ENCODE results near the gene CAMK2A. TPM values are rescaled to one million over a fixed set of nuclear protein-coding genes. Genes with fewer than 3 reads are reported as not detected.

Gene CAMK2A
- total RNA-seq, 1 experiment from 2014 or later, result 0.33 TPM

DNA sequence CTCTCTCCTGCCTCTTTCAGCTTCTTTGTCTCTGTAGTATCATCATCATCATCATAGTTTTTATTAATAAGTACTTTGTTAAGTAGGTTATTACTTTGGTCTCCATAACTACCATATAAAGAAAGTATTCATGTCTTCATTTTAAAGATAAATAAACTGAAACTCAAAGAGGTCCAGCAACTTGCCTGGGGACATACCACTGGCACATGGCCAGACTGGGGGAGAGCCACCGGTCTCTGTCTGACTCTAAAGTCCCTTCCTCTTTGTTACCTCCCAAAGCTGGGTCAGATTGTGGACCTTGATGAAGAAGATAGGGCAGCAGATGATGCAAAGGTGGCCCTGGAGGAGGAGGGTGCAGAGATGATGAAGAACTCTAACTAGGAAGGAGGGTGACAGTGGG is 114.5 kb downstream of the CAMK2A start:
- TF ChIP-seq, protein P1, sequence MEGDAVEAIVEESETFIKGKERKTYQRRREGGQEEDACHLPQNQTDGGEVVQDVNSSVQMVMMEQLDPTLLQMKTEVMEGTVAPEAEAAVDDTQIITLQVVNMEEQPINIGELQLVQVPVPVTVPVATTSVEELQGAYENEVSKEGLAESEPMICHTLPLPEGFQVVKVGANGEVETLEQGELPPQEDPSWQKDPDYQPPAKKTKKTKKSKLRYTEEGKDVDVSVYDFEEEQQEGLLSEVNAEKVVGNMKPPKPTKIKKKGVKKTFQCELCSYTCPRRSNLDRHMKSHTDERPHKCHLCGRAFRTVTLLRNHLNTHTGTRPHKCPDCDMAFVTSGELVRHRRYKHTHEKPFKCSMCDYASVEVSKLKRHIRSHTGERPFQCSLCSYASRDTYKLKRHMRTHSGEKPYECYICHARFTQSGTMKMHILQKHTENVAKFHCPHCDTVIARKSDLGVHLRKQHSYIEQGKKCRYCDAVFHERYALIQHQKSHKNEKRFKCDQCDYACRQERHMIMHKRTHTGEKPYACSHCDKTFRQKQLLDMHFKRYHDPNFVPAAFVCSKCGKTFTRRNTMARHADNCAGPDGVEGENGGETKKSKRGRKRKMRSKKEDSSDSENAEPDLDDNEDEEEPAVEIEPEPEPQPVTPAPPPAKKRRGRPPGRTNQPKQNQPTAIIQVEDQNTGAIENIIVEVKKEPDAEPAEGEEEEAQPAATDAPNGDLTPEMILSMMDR (conservative IDR thresholded peaks at IDR 0.05), result no peak
- Histone ChIP-seq H4K8ac (replicated peaks; ENCODE audit: insufficient read length, low read depth, low read length) (no peak overlapping the region), H4K5ac (ENCODE audit: insufficient read length, low read depth, low read length) (no peak overlapping the region), H2AK5ac (ENCODE audit: insufficient read length, low read length) (no peak overlapping the region), H2BK120ac (ENCODE audit: low read depth, low read length, poor library complexity, severe bottlenecking) (no peak overlapping the region), H3K27ac (ENCODE audit: insufficient read length, low read depth, low read length) (no peak overlapping the region), H3K23ac (ENCODE audit: insufficient read length, low read depth, low read length) (no peak overlapping the region), H3K4me2 (ENCODE audit: insufficient read depth, insufficient read length, low read length) (no peak overlapping the region), H2BK15ac (ENCODE audit: low read depth, low read length) (no peak overlapping the region), H3K14ac (ENCODE audit: insufficient read depth, low read length) (no peak overlapping the region), H3K27me3 (ENCODE audit: insufficient read depth, low read length) (peaks cover 10% of the 10 kb centered on the region; the same call in 1 of the 2 replicates), H2BK12ac (ENCODE audit: insufficient read length, low read depth, low read length) (no peak overlapping the region), H3K9me3 (ENCODE audit: control insufficient read depth, low read depth, low read length) (no peaks in the 10 kb centered on the region), H4K91ac (ENCODE audit: insufficient read length, low read depth, low read length) (no peak overlapping the region), H4K20me1 (ENCODE audit: control insufficient read depth, insufficient read depth, insufficient read length) (no peaks in the 10 kb centered on the region), H2BK5ac (ENCODE audit: insufficient read length, low read length) (no peak overlapping the region), H3K9ac (ENCODE audit: extremely low read depth, insufficient read length, low read length) (no peak overlapping the region), H3K4me1 (ENCODE audit: insufficient read depth, low read length) (no peaks in the 10 kb centered on the region), H3K79me1 (ENCODE audit: insufficient read depth, low read depth, low read length, poor library complexity, severe bottlenecking) (no peaks in the 10 kb centered on the region), H2AFZ (ENCODE audit: low read length) (no peak overlapping the region), H3K4ac (ENCODE audit: low read depth, low read length) (no peak overlapping the region), H3K79me2 (ENCODE audit: insufficient read depth, low read length) (no peaks in the 10 kb centered on the region), H3K23me2 (ENCODE audit: insufficient read length, low read depth, low read length, poor library complexity, severe bottlenecking) (no peaks in the 10 kb centered on the region), H3K56ac (ENCODE audit: insufficient read length, low read depth, low read length) (no peak overlapping the region), H3K18ac (ENCODE audit: insufficient read length, low read depth, low read length) (no peak overlapping the region), H3T11ph (ENCODE audit: low read length) (no peak overlapping the region), H2BK20ac (ENCODE audit: low read depth, low read length, poor library complexity, severe bottlenecking) (no peak overlapping the region)
- H3K4me1 Mint-ChIP-seq, result peaks cover 7 to 13% of the 10 kb centered on the region in 2 experiments; a peak in 3 of 4 replicates
- H3K27ac Mint-ChIP-seq, result no peak overlapping the region; a peak in 1 of 7 replicates
- no peaks in the 10 kb centered on the region for H3K9me3 Mint-ChIP-seq
- no peak overlapping the region for H3K4me3 Mint-ChIP-seq
- no CpG with 5 or more reads among the region's 1 CpG for WGBS (ENCODE audit: extremely low coverage, insufficient read length, low lambda C conversion rate)
- DNase-seq, result no peak
- H3K27me3 Mint-ChIP-seq (ENCODE audit: low read depth), result peaks cover 67% of the 10 kb centered on the region
- H3K36me3 Mint-ChIP-seq (ENCODE audit: insufficient read depth in 1 of 3, low read depth in 3 of 3), result no peaks in the 10 kb centered on the region

Measured in H9 (cell line).